Measurements from ENCODE around the gene SMARCD2. TPM values are rescaled to one million over a fixed set of nuclear protein-coding genes. Genes with fewer than 3 reads are reported as not detected.

The SMARCD2 gene
- total RNA-seq, 2 experiments from 2014 or later: 130 to 136 TPM

- POLR2A ChIA-PET: interaction anchor here (0.8 to 8.0 kb wide), 8 partner anchors 9 to 145 kb away, joined by 3 to 124 read pairs (median 5); partner anchors contain the start of genes CCDC47, DDX42, FTSJ3 and PSMC5
- H3K4me3 Mint-ChIP-seq: no peak overlapping the region
These were observed 4.4 kb downstream of the SMARCD2 start for GRCh38 chr17:63837962-63838600.

DNA sequence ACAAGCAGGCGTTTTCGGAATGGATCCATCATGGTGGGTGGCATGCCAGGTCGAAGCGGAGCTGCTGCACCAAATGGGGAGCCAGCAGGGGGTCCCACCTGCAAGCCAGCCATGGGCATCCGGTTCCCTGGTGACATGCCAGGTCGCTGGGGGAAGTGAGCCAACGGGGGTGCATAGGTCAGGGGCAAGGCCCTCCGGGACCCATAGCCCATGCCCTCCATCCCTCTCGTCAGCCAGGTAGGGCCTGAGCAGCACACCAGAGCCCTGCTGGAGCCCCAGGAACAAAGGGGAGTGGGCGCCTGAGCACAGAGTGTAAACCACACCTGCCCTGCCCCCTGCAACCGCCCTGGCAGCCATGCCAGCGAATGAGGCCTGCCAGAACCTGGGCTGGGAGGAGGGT is 5.0 kb downstream of the SMARCD2 start:
- H3K27me3 Mint-ChIP-seq (ENCODE audit: low read depth): no peaks in the 10 kb centered on the region
- no peak overlapping the region for H3K4me3 Mint-ChIP-seq
- CTCF ChIA-PET: interaction anchor here (2.6 to 5.5 kb wide), 2 partner anchors 8 to 11 kb away, joined by 12 to 56 read pairs; partner anchors contain the start of gene FTSJ3
- no peak overlapping the region for H3K27ac Mint-ChIP-seq
- ATAC-seq (no peak), DNase-seq (no peak)
- no peaks in the 10 kb centered on the region for H3K9me3 Mint-ChIP-seq (ENCODE audit: insufficient read depth)
- H3K36me3 Mint-ChIP-seq (ENCODE audit: low read depth): peaks cover 53% of the 10 kb centered on the region
- POLR2A ChIA-PET: interaction anchor here (0.6 to 8.0 kb wide), 3 partner anchors 8 to 628 kb away, joined by 3 to 124 read pairs (median 5); partner anchors contain the start of genes FTSJ3 and PSMC5
- peaks cover 36% of the 10 kb centered on the region for H3K4me1 Mint-ChIP-seq (ENCODE audit: low read depth)

More at GRCh38 chr17:63837962-63838600, 4.4 kb downstream of the SMARCD2 start:
- no peaks in the 10 kb centered on the region for H3K9me3 Mint-ChIP-seq (ENCODE audit: insufficient read depth)
- ATAC-seq: no peak
- no peak overlapping the region for H3K27ac Mint-ChIP-seq
- H3K36me3 Mint-ChIP-seq (ENCODE audit: low read depth): peaks cover 48% of the 10 kb centered on the region
- H3K27me3 Mint-ChIP-seq (ENCODE audit: low read depth): no peaks in the 10 kb centered on the region
- DNase-seq: no peak
- CTCF ChIA-PET: interaction anchor here (2.6 to 5.5 kb wide), 2 partner anchors 8 to 11 kb away, joined by 12 to 56 read pairs; partner anchors contain the start of gene FTSJ3
- peaks cover 36% of the 10 kb centered on the region for H3K4me1 Mint-ChIP-seq (ENCODE audit: low read depth)

- DNase-seq: no peak
- POLR2A ChIA-PET: interaction anchor here (0.6 to 1.4 kb wide), 2 partner anchors 138 to 629 kb away, joined by 3 to 5 read pairs; no protein-coding TSS in a partner anchor
- CTCF ChIA-PET: interaction anchor here (5.5 kb wide), 1 partner anchor 7 kb away, joined by 56 read pairs; the partner anchor contains the start of gene FTSJ3
- Mint-ChIP-seq H3K9me3 (ENCODE audit: insufficient read depth) (no peaks in the 10 kb centered on the region), H3K36me3 (ENCODE audit: low read depth) (peaks cover 57% of the 10 kb centered on the region), H3K4me1 (ENCODE audit: low read depth) (peaks cover 43% of the 10 kb centered on the region), H3K27ac (no peak overlapping the region), H3K4me3 (no peak overlapping the region), H3K27me3 (ENCODE audit: low read depth) (no peaks in the 10 kb centered on the region)
- ATAC-seq: no peak
These were observed 5.7 kb downstream of the SMARCD2 start for GRCh38 chr17:63836811-63837210.

- ATAC-seq (no peak), DNase-seq (no peak)
- POLR2A ChIA-PET: interaction anchor here (0.6 to 1.7 kb wide), 2 partner anchors 61 to 375 kb away, joined by 3 to 6 read pairs; partner anchors contain the start of gene DDX42
- peaks cover 47% of the 10 kb centered on the region for H3K4me1 Mint-ChIP-seq (ENCODE audit: low read depth)
- H3K9me3 Mint-ChIP-seq (ENCODE audit: insufficient read depth): no peaks in the 10 kb centered on the region
- CTCF ChIA-PET: interaction anchor here (0.8 to 2.1 kb wide), 14 partner anchors 9 to 410 kb away, joined by 3 to 11 read pairs (median 4); partner anchors contain the start of genes DDX42, PSMC5 and STRADA
- H3K36me3 Mint-ChIP-seq (ENCODE audit: low read depth): peaks cover 60% of the 10 kb centered on the region
- no peak overlapping the region for H3K4me3 Mint-ChIP-seq
- no peak overlapping the region for H3K27ac Mint-ChIP-seq
- H3K27me3 Mint-ChIP-seq (ENCODE audit: low read depth): no peaks in the 10 kb centered on the region
These were observed 7.2 kb downstream of the SMARCD2 start for GRCh38 chr17:63835167-63835720.

DNA sequence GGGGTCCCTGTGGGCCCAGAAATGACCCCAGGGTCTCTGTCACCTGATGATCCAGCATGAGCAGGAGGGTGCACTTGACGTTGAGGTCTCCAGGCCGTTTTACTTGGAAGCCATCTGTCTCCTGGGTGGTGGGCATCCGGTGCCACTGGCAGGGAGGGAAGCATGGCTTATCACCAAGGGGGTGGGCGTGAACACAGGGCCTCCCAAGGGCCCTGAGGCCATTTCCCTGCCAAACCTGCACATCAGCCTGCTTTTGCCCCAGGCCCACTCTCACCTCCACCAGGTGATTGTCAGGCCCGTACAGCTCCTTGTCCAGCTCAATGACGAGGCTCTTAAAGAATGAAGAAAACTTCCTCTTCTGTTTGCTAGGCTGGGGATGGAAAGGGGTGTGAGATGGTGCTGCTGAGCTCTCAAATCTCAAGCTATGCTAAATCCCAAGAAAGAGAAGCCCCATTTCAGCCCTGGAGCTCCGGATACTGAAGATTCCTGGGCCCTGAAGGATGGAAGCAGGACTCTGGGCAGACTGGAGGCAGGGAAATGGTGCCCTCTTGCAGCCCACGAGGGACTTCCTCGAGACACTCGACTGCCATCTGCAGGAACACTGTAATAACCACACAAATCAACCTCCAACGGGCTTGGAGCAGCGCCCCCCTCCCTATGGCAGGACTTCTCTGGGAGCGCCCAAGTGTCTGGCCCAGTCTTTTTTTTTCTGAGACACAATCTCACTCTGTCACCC is 7.9 kb downstream of the SMARCD2 start:
- no peaks in the 10 kb centered on the region for H3K27me3 Mint-ChIP-seq (ENCODE audit: low read depth)
- ATAC-seq (peak; percentile 64), DNase-seq (peak; percentile 71)
- H3K27ac Mint-ChIP-seq: peak overlapping the region; percentile 68
- H3K4me3 Mint-ChIP-seq: no peak overlapping the region
- ChIA-PET POLR2A (interaction anchor here (0.6 to 11.3 kb wide), 3 partner anchors 7 to 375 kb away, joined by 3 to 124 read pairs (median 6); partner anchors contain the start of genes DDX42 and SMARCD2), CTCF (interaction anchor here (0.7 to 2.1 kb wide), 21 partner anchors 9 to 409 kb away, joined by 3 to 11 read pairs (median 4); partner anchors contain the start of genes CCDC47, DDX42, PSMC5 and STRADA)
- H3K36me3 Mint-ChIP-seq (ENCODE audit: low read depth): peaks cover 66% of the 10 kb centered on the region
- H3K9me3 Mint-ChIP-seq (ENCODE audit: insufficient read depth): no peaks in the 10 kb centered on the region
- peaks cover 53% of the 10 kb centered on the region for H3K4me1 Mint-ChIP-seq (ENCODE audit: low read depth)

- CTCF ChIA-PET: interaction anchor here (0.7 to 2.1 kb wide), 15 partner anchors 10 to 408 kb away, joined by 3 to 6 read pairs (median 3); partner anchors contain the start of genes CCDC47 and DDX42
- Mint-ChIP-seq H3K4me1 (ENCODE audit: low read depth) (peaks cover 53% of the 10 kb centered on the region), H3K9me3 (ENCODE audit: insufficient read depth) (no peaks in the 10 kb centered on the region), H3K27me3 (ENCODE audit: low read depth) (no peaks in the 10 kb centered on the region), H3K4me3 (no peak overlapping the region), H3K27ac (peak overlapping the region; percentile 82), H3K36me3 (ENCODE audit: low read depth) (peaks cover 72% of the 10 kb centered on the region)
- DNase-seq (no peak), ATAC-seq (no peak)
- POLR2A ChIA-PET: interaction anchor here (1.5 to 11.3 kb wide), 3 partner anchors 8 to 136 kb away, joined by 6 to 124 read pairs (median 8); partner anchors contain the start of genes DDX42 and SMARCD2
These were observed 8.6 kb downstream of the SMARCD2 start for GRCh38 chr17:63833741-63834373.

DNA sequence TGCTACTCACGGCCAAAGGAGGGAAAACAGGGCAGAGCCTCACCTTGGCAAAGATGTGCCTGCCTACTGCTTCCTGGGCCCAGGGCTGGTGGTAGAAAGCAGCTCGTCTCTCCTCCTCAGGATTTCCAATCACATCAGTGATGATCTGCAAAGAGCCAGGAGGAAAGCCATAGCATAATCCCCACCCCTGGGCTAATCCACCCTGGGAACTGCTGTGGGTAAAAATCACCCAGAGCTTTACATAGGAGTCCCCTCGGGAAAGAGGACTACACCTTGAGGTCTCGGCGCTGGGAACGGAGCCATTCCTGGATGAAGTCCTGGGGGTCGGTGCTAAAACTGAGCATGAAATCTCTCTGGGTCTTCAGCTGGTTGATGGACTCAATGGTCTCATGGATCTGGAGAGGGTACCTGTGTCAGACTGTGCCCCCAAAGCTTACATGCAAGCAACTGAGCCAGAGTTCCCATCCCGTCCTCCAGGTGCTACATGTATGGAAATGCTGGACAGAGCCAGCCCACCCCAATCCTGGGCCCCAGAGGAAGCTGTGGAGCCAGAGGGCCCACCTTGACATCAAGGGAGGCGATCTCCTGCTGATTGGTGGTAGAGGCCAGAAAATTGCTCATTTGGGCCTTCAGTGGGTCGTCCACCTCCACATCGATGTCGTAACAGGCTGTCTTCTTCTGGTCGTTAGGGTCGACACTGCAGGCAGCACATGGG is 9.3 kb downstream of the SMARCD2 start:
- Mint-ChIP-seq H3K4me3 (no peak overlapping the region), H3K27ac (peak overlapping the region; percentile 82), H3K4me1 (ENCODE audit: low read depth) (peaks cover 54% of the 10 kb centered on the region), H3K36me3 (ENCODE audit: low read depth) (peaks cover 77% of the 10 kb centered on the region), H3K9me3 (ENCODE audit: insufficient read depth) (no peaks in the 10 kb centered on the region), H3K27me3 (ENCODE audit: low read depth) (no peaks in the 10 kb centered on the region)
- DNase-seq (no peak), ATAC-seq (no peak)
- ChIA-PET CTCF (interaction anchor here (1.2 to 2.1 kb wide), 2 partner anchors 37 to 136 kb away, joined by 6 read pairs; no protein-coding TSS in a partner anchor), POLR2A (interaction anchor here (1.5 to 11.3 kb wide), 2 partner anchors 8 to 135 kb away, joined by 8 to 124 read pairs; partner anchors contain the start of gene SMARCD2)

DNA sequence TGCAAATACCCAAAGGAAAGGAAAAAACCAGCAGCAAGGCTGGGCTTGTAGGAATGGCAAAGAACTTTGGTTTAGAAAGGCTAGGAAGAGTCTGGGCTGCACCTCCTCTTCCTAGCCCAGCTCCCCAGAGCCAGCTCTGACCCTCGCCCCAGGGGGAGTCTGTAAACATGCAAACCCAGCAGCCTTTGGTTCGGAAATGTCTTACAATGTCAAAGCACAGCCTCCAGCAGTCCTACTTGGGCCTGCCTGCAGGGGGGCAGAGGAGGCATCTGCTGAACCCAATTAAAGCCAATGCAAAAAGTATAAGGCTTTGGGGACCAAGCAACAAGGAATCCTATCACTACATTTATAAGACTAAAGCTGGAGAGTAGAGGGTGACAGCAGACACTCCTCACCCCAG is 10.0 kb downstream of the SMARCD2 start:
- ChIA-PET CTCF (interaction anchor here (0.8 to 5.0 kb wide), 3 partner anchors 7 to 59 kb away, joined by 3 to 56 read pairs (median 5); partner anchors contain the start of genes CCDC47 and DDX42), POLR2A (interaction anchor here (1.0 to 11.3 kb wide), 3 partner anchors 9 to 135 kb away, joined by 5 to 124 read pairs (median 8); partner anchors contain the start of gene SMARCD2)
- ATAC-seq: no peak
- H3K36me3 Mint-ChIP-seq (ENCODE audit: low read depth): peaks cover 81% of the 10 kb centered on the region
- peak overlapping the region; percentile 85 for H3K27ac Mint-ChIP-seq
- no peak overlapping the region for H3K4me3 Mint-ChIP-seq
- no peak for DNase-seq
- peaks cover 56% of the 10 kb centered on the region for H3K4me1 Mint-ChIP-seq (ENCODE audit: low read depth)
- H3K9me3 Mint-ChIP-seq (ENCODE audit: insufficient read depth): no peaks in the 10 kb centered on the region
- H3K27me3 Mint-ChIP-seq (ENCODE audit: low read depth): no peaks in the 10 kb centered on the region

DNA sequence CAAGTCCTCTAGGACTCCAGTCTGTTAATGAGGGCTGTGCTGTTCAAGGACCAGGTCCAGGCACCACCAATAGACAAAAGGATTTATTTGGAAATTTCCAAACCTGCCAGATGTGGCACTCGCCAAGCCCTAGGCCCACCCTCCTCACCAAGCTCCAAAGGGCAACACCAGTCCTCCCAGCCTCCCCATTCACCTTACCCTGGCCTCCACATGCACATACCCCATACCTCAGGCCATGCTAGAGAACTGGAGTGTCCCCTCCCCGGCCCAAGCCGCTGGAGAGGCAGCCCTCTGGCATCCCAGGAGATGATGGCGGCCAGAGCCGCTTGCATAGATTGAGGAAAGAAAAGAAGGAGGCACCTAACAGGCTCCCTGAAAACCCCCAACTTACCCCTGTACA is 10.5 kb downstream of the SMARCD2 start:
- Mint-ChIP-seq H3K36me3 (ENCODE audit: low read depth) (peaks cover 82% of the 10 kb centered on the region), H3K27ac (peak overlapping the region; percentile 85), H3K9me3 (ENCODE audit: insufficient read depth) (no peaks in the 10 kb centered on the region), H3K27me3 (ENCODE audit: low read depth) (no peaks in the 10 kb centered on the region), H3K4me1 (ENCODE audit: low read depth) (peaks cover 56% of the 10 kb centered on the region), H3K4me3 (no peak overlapping the region)
- CTCF ChIA-PET: interaction anchor here (0.8 to 5.0 kb wide), 5 partner anchors 8 to 58 kb away, joined by 3 to 56 read pairs (median 5); partner anchors contain the start of genes CCDC47 and DDX42
- POLR2A ChIA-PET: interaction anchor here (1.0 to 11.3 kb wide), 3 partner anchors 9 to 13 kb away, joined by 5 to 124 read pairs (median 7); partner anchors contain the start of gene SMARCD2
- DNase-seq (no peak), ATAC-seq (no peak)

DNA sequence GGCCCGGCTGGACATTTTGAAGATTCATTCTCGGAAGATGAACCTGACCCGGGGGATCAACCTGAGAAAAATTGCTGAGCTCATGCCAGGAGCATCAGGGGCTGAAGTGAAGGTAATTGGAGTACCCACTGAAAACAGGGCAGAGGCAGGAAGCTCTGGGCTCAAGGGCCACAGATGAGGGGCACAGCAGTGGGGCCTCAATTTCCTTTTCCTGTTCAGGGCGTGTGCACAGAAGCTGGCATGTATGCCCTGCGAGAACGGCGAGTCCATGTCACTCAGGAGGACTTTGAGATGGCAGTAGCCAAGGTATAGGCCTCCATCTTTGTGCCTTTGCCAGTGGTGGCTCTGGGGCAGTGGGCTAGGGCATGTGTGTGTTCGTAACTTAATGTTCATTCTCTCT is 11.0 kb downstream of the SMARCD2 start:
- no peaks in the 10 kb centered on the region for H3K27me3 Mint-ChIP-seq (ENCODE audit: low read depth)
- H3K4me3 Mint-ChIP-seq: peak overlapping the region; percentile 31
- peak overlapping the region; percentile 85 for H3K27ac Mint-ChIP-seq
- POLR2A ChIA-PET: interaction anchor here (1.0 to 11.3 kb wide), 3 partner anchors 10 to 12 kb away, joined by 5 to 124 read pairs (median 7); partner anchors contain the start of gene SMARCD2
- CTCF ChIA-PET: interaction anchor here (0.8 to 5.0 kb wide), 5 partner anchors 8 to 58 kb away, joined by 3 to 56 read pairs (median 5); partner anchors contain the start of genes CCDC47 and DDX42
- no peaks in the 10 kb centered on the region for H3K9me3 Mint-ChIP-seq (ENCODE audit: insufficient read depth)
- no peak for DNase-seq
- peaks cover 57% of the 10 kb centered on the region for H3K4me1 Mint-ChIP-seq (ENCODE audit: low read depth)
- no peak for ATAC-seq
- peaks cover 82% of the 10 kb centered on the region for H3K36me3 Mint-ChIP-seq (ENCODE audit: low read depth)
